A549 treated with RU486 at 1 μM for 4 hours (cell line): ENCODE results near the gene LCE3E. TPM values are rescaled to one million over a fixed set of nuclear protein-coding genes. Genes with fewer than 3 reads are reported as not detected.

Source experiments
- total RNA-seq: library from RNA; stranded (reverse); fragments of 200-300 nt; extraction: Qiagen RNA extraction; gene quantifications from 5 replicates; pipeline ENCODE4 v1.2.3, GENCODE V29; 2022; ENCODE audit warnings: low read depth

The LCE3E gene, protein sequence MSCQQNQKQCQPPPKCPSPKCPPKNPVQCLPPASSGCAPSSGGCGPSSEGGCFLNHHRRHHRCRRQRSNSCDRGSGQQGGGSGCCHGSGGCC
- 0.30 TPM in 1 of 5 replicates, not detected in the others for total RNA-seq

DNA sequence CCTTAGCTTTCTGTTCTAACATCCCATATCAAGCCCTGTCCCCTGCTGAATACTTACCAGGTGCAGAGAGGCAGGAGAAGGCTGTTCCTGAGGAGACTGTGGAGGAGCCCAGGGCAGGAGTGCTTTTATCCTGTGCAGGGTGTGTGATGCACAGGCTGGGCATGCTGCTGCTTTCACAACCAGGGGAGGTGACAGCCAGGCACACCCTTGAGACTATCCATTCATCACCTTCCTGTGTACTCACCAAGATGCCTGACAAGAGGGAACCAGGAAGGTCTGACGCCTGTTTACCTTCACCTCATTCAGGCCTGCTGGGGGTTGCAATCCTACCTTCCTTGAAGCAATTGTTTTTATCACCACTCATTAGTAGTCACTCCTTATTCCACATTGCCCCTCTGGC, at the start of gene LCE3E:
Gene LCE3E, minus strand, starts transcription at position 100 of the 400 bp plus-strand sequence. CDS start 572 bp downstream, outside the sequence.

GRCh38 chr1:152613511-152613910, 46.9 kb upstream of the LCE3E start, which contains the start of gene LCE3B:
Gene LCE3B (plus strand): TSS chr1:152613811. CDS start chr1:152613811, 0 bp downstream.

GRCh38 chr1:152599934-152600333, 33.4 kb upstream of the LCE3E start, which contains the start of gene LCE3C:
Gene LCE3C (plus strand): TSS chr1:152600234. CDS start chr1:152600732, 498 bp downstream.

GRCh38 chr1:152580433-152580832, 13.9 kb upstream of the LCE3E start, which contains the start of gene LCE3D:
Gene LCE3D (minus strand): TSS chr1:152580516. CDS start chr1:152579936, 580 bp downstream.

Other genes with a start within 250 kb of the LCE3E start
- not detected in 5 replicates for gene FLG, start 241.5 kb downstream of the LCE3E start, total RNA-seq
- not detected in 5 replicates for gene FLG2, start 206.8 kb downstream of the LCE3E start, total RNA-seq
- gene CRNN, start 152.5 kb downstream of the LCE3E start, total RNA-seq: not detected in 5 replicates
- gene LCE5A, start 56.0 kb downstream of the LCE3E start, total RNA-seq: not detected in 5 replicates
- 0.45 to 0.51 TPM in 2 of 5 replicates, not detected in the others for gene CRCT1, start 52.3 kb downstream of the LCE3E start, total RNA-seq
- gene LCE3D, start 13.7 kb upstream of the LCE3E start, total RNA-seq: 0.96 to 1.3 TPM (median 0.97 TPM) in 3 of 5 replicates, not detected in the others
- not detected in 5 replicates for gene LCE3C, start 33.5 kb upstream of the LCE3E start, total RNA-seq
- gene LCE3B, start 47.0 kb upstream of the LCE3E start, total RNA-seq: not detected in 5 replicates
- gene LCE3A, start 56.3 kb upstream of the LCE3E start, total RNA-seq: not detected in 5 replicates
- gene LCE2D, start 96.6 kb upstream of the LCE3E start, total RNA-seq: not detected in 5 replicates
- gene LCE2C, start 108.5 kb upstream of the LCE3E start, total RNA-seq: not detected in 5 replicates
- not detected in 5 replicates for gene LCE2B, start 119.3 kb upstream of the LCE3E start, total RNA-seq
- gene LCE2A, start 131.6 kb upstream of the LCE3E start, total RNA-seq: not detected in 5 replicates
- gene LCE4A, start 141.4 kb upstream of the LCE3E start, total RNA-seq: not detected in 5 replicates
- gene KPRP, start 191.2 kb upstream of the LCE3E start, total RNA-seq: not detected in 5 replicates
- not detected in 5 replicates for gene LCE1F, start 208.4 kb upstream of the LCE3E start, total RNA-seq
- gene LCE1E, start 219.5 kb upstream of the LCE3E start, total RNA-seq: 0.14 TPM in 1 of 5 replicates, not detected in the others
- gene LCE1D, start 229.9 kb upstream of the LCE3E start, total RNA-seq: not detected in 5 replicates
- gene LCE1C, start 239.9 kb upstream of the LCE3E start, total RNA-seq: not detected in 5 replicates
- not detected in 5 replicates for gene LCE1B, start 245.2 kb upstream of the LCE3E start, total RNA-seq